Activated CD8-positive, alpha-beta memory T cell treated with anti-CD3 and anti-CD28 coated beads for 1 hour (primary cell): Measurements from ENCODE around the gene EIF3D.
A peak's percentile ranks its signal among the peaks of the same experiment; 100 is the strongest.

Source experiments
- DNase-seq, 2 donors: peaks; one replicate each; pipeline ENCODE4 v3.0.0-alpha.2; 2020; ENCODE audit warnings: low read depth in 1 of 2; ENCODE audit errors: extremely low read depth in 1 of 2

Gene EIF3D

DNA sequence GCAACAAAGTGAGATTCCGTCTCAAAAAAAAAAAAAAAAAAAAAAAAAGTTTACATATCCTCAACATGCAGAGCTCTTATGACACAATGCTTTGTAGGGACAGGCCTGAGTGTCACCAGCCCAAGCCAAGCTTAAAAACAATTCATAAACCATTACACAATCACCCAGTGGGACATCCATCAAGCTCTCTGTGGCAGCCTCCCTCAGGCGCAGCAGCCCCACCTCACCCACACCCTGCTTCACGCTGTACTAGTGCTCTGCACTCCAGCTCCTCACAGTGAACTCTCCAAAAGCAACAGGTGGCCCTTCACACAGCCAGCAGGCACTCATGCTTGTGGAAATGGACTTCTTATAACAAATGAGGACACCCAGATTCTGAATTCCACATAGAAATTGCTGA is 18.6 kb downstream of the EIF3D start:
- DNase-seq = no peak

DNA sequence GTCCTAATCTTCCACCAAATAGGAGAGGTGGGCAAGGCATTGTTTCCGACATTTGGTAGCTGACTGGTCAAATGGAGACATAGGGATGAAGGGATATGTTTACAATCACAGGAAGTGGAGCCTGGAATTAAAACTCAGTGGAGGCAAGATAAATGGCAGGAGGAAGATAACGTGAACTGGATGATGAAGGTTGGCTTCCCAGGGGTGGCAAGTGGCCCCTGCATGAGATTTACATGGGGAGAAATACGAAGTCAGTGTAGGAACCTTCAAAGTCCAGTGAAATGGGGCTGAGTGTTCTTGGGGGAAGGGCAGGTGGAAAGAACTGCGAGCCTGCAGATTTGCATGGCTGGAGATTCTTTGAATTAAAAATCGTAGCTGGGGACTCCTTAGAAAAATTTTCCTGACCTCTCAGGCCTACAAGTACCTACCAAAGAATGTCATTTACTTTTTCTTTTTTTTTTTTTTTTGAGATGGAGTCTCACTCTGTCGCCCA is 21.4 kb downstream of the EIF3D start:
- DNase-seq = no peak

DNA sequence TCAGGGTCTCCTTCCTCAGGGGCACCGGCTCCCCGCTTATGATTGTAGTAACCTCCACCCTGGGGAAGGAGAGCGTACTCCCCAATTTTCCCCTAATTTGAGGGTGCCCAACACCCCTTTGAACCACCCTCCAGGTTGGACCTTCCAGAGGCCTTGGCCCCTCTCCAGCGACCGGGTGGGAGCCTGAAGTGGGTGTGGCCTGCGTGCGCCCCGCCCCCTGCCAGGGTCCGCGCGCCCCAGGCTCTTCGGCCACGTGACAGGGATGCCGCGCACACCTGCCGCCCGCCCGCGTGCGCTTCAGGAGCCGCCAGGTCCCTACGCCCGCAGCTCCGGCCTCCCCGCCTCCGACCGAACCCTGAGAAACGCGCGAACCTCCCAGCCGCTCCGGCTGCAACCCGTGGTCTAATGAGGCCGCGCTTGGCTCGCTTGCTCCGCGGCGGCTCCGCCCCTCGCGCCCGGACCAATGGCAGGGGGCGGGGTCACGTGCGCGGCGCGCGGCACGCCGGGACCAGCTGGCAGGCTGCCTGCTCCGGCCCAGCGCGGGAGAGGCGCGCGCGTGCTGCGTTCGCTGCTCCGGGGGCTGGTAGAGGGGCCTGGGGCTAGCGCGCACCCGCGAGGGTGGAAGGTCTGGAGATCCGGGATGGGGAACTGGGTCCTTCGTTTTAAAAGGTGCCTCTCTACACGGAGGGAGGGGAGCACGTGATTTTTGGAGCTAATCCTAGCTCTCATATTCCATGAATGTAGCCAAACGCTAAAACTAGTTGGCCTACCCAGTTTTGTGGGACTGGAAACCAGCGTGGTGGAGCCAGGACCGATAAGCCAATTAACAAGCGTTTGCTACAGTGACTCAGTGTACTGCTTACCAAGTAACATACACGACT is 22.1 kb downstream of the EIF3D start, which contains the start of gene FOXRED2:
Gene FOXRED2 (minus strand): TSS at position 404 of the 881 bp plus-strand sequence. CDS start 618 bp downstream, outside the sequence.
- peak; percentile 53 to 84 for DNase-seq

DNA sequence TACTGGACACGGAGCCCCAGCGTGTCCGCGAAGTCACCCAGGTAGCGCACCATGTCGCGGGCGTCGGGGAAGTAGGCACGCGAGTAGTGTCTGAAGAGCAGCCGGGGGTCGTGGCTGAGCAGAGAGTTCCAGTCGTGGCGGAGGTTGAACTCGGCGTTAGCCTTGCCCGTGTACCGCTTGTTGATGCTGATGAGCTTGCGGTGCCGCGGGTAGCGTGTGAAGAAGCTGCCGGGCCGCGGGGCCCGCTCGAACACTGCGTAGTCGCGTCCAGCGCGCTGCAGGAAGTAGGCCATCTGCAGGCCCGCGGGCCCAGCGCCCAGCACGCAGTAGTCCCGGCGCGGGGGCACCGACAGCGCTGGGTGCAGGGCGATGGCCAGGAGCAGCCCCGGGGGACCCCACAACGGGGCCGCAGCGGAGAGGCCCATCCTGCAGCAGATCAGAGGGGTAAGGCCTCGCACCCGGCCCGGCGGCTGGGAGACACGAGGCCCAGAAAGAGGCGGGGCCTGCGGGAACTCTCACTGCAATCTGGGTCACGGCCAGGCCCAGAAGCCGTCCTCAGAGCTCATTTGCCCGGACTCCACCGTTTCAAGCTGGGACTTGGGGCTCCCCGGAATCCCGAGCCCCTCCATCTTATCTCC is 22.8 kb downstream of the EIF3D start:
- DNase-seq = no peak

DNA sequence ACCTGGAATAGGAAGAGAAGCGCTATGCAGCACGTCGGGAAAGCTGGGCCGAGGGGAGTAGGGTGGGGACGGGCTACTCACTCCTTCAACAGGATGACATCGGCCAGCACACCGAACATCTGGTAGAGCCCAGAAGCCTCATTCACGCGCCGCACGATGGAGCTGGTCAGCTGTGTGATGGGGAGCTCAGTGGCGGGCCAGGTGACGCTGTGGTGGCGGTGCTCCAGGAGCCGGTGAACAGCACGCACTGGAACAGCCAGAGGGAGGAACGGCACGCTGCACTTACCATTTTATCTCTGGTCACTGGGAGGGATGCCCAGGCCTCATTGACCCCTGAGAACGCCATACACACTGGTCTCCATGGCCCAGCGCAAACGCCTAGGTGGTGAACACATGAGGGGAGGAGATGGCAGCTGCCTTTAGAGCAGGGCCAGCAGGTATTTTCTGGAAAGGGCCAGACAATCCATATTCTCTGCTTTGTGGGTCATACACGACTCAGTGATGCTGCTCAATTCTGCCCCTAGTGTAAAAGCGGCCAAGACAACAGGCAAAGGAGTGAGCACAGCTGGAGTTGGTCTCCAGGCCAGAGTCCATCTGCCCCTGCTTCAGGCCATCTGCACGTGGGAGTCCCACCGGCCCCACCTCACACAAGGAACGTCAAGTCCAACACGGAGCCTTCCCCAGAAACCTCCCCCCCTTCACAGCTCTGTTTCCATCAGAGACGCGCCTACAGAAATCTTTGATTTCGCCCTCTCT is 30.9 kb downstream of the EIF3D start:
- no peak for DNase-seq

DNA sequence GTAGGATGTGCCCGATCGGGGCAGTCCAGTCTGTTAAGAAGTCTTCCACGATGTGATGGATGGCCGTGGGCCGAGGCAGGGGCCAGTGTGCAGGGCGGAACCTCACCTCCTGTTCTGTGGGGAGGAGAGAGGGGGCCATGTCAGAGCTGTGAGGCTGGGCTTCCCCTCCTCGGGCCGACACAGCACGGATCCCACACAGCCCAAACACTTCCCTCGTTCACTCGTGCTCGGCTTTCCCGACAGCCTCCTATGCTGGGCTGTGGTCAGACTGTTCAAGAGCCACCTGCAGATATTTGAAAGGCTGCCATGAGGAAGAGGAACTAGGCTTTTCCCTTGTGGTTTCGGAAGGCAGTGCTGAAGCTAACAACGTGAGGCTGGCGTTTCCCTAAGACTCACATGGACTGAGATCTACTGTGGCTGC is 35.3 kb downstream of the EIF3D start:
- DNase-seq = no peak

DNA sequence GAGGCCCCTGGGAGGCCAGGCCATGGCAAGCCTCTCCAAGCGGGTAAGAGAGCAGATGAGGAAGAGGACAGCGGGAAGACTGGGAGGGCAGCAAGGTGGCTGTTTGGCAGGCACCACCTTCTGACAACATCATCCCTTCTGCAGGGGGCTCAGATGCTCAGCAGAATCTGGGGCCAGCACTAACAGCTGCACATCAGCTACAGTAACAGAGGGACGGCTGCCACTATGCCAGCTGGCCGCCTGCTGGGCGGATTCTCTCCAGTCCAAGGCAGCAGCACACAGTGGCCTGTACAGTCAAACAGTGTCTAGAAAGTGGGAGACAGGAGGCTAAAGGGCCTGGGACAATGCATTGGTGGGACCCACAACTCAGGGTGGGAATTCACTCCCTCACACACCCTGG is 36.9 kb downstream of the EIF3D start:
- DNase-seq = no peak

DNA sequence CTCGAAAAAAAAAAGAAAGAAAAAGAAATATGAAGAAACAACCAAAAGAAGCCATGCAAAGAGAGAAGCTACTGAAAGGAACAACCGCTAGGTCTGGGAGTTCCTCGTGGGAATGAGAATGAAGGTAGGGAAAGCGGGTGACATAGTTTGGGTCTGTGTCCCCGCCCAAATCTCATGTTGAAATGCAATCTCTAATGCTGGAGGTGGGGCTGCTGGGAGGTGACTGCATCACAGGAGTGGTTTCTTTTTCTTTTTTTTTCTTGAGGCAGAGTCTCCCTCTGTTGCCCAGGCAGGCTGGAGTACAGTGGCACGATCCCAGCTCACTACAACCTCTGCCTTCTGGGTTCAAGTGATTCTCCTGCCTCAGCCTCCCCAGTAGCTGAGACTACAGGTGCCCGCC is 37.8 kb downstream of the EIF3D start:
- DNase-seq = no peak

DNA sequence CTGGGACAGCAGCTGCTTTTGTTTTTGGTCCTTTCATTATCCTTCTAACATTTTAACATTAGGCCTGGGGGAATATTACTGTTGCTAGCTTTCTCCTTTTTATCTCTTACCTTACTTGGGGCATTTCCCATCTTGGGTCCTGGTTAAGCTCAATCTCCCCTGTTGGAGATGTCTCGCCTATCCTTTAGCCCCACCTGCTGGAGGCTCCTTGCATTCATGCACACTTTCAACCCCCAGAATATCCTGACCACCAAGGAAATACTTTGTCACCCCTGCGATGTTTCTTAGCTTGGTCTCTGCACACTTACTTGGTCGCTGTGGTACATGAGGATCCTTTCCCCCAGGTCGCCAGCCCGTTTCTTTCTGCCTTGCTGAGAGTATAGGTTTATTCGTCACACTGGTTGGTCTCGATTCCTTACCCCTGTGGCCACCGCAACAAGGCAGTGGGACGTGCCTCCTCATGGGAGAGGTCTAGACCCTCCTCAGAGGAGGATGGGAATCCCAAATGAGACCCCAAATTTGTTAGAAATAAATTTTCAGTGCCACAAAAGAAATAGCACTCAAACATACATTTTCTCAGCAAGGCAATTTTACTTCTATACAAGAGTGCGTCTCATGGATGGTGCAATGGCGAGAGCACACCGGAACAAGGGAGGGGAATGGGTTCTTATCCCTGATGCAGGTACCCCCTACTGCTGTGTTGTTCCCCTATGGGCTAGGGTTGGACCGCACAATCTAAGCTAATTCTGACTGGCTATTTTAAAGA is 42.2 kb downstream of the EIF3D start:
- peak; percentile 34 to 40 for DNase-seq

DNA sequence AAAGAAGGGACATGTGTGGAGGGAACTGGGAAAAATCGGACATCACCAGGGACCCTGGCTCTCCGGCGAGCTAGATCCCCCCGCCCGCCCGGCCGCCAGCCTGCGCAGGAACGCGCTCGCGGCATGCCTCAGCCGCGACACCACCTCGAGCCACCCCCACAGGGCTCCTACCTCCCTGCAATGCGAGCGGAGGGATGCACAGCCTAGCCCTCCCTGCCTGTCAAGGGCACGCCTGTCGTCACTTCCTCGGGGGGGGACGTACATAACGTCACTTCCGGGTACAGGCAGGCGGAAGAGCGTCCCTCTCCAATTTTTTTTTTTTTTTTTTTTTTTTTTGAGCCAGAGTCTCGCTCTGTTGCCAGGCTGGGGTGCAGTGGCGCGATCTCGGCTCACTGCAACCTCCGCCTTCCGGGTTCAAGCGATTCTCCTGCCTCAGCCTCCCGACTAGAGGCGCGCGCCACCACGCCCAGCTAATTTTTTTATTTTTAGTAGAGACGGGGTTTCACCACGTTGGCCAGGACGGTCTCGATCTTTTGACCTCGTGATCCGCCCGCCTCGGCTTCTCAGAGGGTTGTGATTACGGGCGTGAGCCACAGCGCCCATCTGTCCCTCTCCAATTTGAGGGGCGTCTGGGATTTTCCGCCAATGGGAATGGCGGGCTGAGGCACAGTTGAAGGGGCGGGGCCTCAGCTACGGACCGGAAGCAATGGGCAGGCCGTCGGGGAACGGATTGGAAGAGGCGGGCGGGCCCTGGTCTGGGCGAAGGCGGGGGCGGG is 47.4 kb downstream of the EIF3D start, which contains the start of gene TXN2:
Gene TXN2 (minus strand): TSS at position 248 of the 776 bp plus-strand sequence. CDS start 803 bp downstream, outside the sequence.
- DNase-seq = peak; percentile 84 to 91

DNA sequence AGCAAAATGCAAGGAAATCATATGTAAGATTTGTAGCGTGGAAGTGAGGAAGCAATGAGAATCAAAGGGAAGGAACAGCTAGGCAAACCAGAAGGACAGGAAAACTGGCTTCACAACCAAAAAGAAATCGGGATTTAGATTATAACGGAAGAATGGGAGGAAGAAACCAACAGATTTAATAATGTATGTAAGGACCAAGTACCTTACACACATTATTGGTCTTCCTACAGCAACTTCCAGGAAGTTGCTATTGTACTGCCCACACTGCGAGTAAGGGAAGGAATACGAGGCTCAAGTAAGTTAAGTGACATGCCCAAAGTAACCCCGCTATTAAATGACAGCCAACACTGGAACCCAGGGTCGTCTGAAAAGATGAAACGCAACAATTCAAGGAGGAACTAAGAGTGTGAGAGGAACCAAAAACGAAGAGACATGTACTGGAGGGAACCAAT is 48.0 kb downstream of the EIF3D start:
- DNase-seq = no peak

DNA sequence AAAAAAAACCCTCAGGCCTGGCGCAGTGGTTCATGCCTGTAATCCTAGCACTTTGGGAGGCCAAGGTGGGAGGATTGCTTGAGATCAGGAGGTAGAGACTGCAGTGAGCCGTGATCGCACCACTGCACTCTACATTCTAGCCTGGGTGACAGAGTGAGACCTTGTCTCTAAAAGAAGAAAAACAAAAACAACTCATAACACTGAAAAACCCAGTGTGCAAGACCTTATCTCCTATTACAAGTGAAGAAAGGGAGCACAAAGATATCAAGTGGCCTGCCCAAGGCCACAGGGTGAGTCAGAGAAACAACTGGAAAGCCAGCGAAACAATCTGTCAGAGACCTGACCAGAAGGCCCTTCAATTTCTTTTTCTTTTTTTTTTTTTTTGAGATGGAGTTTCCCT is 50.0 kb downstream of the EIF3D start:
- no peak for DNase-seq

DNA sequence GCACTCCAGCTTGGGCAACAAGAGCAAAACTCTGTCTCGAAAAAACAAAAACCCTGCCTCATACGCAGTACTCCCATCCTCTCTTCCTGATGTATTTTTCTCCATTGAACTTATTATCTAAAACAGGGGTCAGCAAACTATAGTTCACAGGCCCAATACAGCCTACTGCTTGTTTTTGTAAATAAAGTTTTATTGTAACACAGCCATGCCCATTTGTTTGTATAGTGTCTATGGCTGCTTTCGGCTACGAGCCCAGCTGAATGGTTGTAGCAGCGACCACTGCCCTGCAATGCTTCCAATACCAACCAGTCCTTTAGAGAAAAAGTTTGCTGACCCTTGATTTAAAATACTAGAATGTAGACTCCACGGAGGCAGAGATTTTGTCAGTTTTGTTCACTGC is 53.6 kb downstream of the EIF3D start:
- DNase-seq = no peak

DNA sequence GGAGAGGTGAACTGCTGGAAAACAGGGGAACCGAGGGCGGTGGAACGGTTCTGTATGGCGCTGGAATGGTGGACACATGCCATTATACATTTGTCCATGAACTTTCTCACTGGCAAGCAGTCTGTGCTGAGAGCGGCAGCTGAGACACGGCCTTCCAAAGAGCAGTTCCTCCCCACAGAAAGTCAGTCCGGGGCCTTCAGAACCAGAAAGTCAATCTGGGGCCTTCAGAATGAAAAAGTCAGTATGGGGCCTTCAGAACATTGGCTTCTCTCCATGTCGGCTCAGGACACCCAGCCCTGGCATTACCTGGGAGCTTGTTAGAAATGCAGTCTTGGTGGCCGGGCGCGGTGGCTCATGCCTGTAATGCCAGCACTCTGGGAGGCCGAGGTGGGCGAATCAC is 56.3 kb downstream of the EIF3D start:
- DNase-seq = no peak

DNA sequence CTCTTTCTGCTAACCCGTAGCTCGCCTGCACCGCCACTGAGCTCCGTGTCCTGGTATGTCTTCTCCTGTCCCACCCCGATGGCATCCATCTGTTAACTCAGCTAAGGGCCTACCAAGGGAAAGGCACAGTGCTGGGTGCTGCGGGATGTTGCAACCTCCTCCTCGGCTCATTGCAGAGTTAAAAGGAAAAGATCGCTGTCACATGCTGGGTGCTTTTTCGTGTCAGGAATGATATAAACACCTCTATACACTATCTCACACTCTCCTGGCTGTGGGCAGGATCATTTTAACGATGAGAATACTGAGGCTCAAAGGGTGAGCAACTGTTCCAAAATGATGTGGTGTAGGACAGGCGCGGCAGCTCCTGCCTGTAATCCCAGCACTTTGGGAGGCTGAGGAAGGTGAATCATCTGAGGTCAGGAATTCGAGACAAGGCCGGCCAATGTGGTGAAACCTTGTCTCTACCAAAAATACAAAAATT is 57.6 kb downstream of the EIF3D start:
- DNase-seq = no peak

DNA sequence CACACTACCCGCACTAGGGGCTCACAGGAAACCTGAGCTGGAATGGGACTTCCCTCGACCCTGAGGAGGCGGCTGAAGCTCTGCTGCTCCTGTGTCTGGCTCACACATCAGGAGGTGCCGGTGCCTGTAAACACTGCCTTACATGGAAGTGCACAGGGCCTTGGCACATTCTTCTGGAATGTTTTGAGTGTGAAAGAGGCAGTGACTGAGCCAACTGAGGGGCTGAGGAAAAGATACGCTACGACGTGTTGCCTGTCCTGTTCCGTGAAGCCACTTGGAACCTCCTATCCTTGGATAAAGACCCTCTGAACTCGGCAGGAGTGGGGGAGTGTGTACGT is 58.0 kb downstream of the EIF3D start:
- no peak for DNase-seq

DNA sequence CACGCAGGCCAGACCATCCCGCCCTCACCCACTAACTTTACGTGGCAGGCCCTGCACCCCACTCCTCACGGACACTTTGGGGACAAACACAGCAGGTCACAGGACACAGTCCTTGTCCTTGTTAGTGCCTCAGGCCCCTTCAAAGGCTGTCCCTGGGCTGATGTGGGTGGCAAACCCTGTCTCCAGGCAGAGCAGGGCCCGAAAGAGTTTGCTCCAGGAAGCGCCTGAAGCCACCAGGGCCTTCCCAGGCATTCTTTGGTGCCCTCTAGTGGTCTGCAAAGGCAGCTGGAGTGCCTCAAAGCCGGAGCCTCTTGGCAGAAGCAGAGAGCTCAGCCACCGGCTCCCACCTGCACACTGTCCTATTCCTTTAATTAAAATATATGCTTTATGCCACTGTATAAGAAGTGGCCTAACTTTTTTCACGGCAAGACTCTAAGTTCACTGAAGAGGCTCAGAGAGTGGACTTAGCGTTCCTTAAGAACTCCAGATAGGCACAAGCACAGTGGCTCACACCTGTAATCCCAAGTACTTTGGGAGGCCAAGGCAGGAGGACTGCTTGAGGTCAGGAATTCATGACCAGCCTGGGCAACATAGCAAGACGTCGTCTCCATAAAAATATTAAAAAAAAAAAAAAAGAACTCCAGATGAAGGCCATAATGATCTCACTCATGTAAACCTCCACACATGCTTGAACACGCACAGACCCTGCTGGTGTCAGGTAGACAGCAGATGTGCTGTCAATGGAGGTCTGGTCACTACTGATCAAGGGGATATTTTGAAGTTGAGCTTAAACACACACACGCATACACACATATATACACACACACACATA is 58.6 kb downstream of the EIF3D start:
- DNase-seq = peak; percentile 56 to 65

DNA sequence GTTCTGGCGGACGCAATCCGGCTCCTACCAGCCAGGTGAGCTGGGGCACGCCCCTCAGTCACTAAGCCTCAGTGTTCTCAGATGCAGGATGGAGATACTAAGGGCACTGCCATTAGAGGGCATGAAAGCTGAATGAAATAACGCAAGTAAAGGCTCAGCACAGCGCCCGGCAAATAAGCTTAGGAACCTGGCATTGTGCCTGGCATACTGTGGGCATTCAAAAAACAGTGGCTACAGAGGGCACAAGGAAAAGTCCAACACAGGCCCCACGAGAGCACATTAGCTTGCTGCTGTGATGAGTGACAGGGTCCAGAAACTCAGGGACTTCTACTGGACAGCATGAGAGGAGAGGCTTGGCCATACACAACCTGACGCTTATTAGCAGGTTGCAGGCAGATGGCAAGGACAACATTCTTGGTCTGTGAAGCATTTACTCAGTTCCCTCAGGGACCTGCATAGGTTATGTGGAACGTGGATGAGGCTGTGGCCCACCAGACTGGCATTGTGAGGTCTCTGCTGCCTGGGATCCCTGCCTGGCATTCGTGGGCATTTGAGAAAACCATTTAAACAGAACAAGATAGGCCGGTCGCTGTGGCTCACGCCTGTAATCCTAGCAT is 59.8 kb downstream of the EIF3D start:
- no peak for DNase-seq
